Stimulated activated CD8-positive, alpha-beta memory T cell treated with anti-CD3 and anti-CD28 coated beads, Interleukin-2, amount 100 ng/mL, for 48 hours (primary cell): Measurements from ENCODE around the gene GNA15.

ENCODE experiments used
- DNase-seq, 2 donors: peaks; one replicate each; pipeline ENCODE4 v3.0.0-alpha.2; 2020; ENCODE audit warnings: low read depth in 2 of 2

GNA15 gene

DNA sequence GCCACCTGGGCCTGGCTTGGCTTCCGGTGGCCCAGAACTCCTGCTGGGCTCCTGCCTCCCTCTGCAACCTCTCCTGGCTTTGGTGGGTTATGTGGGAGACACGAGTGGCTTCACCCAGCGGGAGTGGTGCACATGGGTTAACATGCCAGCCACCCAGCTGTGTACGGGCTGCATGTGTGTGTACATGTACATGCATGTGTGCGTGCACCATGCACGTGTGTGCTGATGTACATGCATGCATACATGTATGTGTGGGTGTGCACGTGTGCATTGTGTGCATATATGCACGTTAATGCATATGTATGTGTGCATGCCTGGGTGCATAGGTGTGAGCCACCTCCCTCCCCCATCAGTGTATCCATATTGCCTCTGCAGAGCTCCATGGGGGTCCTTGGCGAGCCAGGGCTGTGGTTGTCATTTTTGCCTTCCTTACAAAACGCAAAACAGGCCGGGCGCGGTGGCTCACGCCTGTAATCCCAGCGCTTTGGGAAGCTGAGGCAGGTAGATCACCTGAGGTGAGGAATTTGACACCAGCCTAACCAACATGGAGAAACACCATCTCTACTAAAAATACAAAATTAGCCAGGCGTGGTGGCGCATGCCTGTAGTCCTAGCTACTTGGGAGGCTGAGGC, 29.2 kb upstream of the GNA15 start:
- no peak for DNase-seq

DNA sequence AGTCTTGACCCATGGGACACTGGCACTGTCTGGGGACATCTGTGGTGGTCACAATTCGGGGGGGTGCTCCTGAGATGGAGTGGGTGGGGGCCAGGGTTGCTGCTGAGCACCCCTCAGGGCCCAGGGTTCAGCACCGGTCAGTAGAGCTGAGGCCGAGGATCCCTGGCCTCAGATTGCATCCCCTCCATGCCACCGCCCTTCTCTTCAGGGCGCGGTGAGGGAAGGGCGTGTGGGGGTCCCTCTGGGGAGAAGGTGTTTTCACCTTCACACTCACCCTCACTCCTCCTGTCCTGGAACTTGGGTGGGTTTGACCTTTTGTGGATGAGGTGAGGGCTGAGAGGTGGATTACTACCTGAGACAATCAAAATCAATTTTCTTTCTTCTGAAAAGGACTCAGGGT, 28.2 kb upstream of the GNA15 start:
- DNase-seq = no peak

DNA sequence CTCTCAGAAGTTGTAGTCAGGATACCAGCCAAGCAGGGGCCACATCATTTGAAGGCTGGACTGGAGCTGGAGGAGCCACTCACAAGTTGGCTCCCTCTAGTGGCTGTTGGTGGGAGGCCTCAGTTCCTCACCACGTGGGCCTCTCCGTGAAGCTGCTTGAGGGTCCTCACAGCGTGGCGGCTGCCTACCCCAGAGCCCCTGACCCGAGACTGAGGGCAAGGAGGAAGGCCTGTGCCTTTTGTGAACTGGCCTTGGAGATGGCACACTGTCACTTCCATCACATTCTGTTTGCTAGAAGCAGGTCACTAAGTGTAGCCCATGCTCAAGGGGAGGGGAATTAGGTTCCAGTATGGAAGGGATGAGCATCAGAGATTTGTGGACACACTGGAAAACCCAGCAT, 27.1 kb upstream of the GNA15 start:
- DNase-seq = peak; percentile 49 to 59

DNA sequence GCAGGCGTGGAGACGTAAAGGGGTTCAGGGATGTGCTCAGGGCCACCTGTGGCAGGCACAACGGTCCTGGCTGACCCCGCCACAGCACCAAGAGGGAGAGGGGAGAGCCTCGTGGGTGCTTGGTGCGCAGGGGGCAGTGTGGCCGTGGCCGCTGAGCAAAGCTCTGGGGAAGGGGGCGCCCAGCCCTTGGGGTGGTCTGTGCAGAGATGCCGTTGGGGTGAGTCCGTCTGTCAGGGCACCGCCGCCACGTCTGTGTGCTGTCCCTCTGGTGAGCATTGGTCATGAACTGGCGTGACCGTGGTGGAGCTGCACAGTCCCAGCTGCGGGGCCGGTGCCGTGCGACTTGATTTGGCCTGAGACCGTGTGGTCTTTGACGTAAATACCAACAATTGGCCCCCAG, 26.3 kb upstream of the GNA15 start:
- no peak for DNase-seq

DNA sequence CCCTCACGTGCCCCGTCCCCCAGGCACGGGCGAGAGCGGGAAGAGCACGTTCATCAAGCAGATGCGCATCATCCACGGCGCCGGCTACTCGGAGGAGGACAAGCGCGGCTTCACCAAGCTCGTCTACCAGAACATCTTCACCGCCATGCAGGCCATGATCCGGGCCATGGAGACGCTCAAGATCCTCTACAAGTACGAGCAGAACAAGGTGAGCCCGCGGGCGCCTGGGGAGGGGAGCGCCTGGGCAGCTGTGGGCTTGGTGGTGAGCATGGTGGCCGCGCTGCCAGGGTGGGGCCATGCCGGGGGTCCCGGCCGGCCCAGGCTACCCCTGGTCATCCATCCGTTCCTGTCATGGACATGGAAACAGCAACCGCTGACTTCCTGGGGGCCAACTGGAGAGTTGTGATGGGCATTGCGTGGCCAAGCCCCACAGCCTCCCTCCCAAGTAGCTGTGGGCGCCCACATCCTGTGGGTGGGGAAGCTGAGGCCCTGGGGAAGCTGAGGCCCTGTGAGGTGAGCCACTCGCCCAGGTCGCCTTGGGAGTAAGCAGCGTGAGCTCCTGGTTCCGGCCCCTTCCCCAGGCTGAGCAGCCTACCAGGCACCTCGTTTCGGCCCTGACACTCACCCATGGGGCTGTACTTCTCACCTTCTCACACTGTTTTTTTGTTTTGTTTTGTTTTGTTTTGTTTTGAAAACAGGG, 25.6 kb upstream of the GNA15 start:
- DNase-seq = no peak

DNA sequence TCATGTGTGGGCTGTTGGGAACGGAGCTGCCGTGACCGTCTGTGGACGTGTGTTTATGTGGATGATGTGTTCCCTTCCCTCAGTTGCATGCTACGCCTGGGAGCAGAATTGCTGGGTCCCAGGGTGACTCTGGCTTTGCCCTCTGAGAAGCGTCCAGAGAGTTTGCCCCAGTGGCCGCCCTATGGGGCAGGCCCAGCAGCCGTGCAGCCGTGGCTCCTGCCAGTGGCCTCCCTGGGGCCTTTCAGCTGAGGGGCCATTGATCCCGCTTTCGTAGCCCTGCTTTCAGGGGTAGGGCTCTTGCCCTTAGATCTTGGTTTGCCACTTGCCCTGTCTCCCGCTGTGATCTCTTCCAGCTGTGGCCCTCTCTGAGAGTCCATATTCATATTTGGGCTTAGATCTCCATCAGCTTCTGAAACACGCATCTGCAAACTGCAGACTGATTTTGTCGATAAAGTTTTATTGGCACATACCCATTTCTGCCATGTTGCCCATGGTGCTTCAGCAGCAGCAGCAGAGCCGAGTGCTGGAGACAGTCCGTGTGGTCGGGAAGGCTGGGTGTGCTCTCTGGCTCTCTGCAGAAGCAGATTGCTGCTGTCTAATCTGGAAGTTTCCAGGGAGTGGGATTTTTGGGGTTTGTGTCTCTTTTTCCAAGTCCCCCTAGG, 24.1 kb upstream of the GNA15 start:
- DNase-seq = no peak

DNA sequence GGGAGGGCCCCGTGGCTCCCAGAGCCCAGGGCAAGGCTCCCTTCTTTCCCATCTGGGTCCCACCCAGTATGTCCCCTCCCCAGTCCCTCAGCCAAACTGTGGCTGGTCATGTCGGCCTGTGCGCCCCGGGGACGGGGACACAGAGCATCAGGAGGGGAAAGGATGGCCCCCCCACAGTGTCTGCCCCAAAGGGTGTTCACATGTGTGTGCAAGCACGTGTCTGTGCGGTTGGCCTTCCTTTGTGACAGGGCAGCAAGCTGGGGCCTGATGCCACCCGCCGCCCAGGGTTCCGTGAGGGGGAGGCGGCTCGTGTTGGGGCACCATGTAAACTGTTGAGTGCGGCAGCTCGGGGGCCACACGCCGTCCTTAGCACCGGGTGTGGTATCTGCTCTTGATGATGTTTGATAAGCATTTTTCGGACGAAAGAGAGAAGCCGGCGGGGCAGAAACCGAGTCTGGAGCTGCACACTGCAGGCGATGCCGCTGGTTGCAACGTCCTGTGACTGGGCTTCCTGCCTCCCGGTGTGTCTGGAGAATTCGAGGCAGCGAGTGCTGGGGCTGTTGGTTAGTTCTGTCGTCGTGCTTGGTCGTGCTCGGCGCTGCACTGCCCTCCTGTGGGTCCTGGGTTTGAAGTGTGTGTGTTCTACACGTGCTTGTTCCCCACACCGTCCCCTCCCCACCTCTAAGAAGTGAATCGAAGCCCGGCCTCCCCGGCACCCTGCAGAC, 23.3 kb upstream of the GNA15 start:
- no peak for DNase-seq

DNA sequence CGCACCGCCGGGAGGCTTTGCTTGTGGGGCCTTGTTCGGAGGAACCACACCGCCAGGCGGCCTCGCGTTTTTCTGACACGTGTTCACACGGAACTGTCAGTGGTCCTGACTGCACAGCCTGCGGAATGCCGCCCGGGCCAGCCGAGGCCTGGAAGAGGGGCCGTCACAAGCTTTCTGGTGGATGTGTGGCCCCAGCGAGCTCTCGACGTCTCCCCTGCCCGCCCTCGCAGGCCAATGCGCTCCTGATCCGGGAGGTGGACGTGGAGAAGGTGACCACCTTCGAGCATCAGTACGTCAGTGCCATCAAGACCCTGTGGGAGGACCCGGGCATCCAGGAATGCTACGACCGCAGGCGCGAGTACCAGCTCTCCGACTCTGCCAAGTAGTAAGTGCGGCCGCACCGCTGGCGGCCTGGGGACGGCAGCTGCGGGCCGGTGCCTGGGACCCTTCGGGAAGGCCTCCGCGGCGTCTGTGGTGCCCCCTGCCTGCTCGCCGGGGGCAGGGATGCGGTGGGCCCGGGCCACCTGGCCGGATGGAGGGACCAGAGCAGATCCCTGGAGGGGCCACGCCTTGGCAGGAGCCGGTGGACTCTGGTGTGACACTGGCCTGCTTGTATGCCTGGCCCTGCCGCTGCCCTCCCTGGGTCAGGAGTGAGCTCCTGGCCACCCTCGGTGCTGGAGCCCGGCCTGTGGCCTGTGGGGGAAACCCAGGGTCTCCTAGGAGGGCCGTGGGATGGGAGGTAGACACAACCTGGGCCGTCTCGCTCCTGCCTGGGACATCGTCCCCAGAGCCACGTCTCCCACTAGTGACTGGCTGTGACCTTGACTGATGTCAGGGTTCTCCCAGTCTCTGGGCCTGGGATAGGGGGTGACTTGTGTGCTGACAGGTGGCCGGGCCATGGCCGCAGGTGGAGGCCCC, 22.5 kb upstream of the GNA15 start:
- DNase-seq = no peak

DNA sequence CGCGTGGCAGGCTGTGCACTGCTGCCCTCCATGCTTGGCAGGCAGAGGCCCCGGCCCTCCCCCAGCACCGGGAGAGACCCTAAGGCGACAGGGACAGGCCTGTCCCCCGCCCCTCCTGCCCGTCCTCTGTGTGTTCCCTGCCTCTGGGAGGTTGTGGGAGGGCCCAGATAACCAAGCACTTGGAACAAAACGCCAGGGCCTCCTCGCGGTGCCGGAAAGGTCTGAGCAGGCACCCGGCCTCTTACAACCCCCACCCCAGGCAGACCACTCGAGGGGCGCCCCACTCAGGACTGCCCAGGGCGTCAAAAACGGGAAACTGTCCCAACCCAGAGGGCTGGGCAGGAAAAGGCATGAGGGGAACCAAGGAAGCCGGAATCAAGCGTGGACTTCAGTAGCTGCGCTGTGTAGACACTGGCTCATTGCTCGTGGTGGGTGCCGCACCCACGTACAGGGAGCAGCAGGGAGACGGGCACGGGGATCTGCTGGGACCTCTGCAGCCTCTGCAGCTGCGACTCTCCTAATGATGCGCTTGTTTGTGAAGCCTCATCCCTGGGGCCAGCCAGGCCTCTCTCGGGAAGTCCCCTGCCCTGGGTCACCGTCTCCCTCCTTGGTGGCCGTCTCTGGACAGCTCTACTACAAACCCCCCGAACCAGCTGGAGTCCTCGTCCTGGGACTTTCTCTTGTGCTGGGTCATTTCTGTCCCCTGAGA, 21.7 kb upstream of the GNA15 start:
- DNase-seq = no peak

DNA sequence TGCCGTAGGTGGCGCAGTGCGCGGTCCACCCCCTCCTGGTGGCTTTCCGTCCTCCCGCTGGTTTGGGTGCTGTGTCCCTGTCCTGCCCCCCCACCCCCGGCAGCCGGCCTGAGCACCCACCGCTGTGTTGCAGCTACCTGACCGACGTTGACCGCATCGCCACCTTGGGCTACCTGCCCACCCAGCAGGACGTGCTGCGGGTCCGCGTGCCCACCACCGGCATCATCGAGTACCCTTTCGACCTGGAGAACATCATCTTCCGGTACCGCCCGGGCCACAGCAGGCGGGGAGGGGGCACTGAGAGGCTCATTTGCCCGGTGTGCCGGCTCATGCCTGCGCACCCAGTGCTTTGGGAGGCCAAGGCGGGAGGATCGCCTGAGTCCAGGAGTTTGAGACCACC, 21.0 kb upstream of the GNA15 start:
- no peak for DNase-seq

DNA sequence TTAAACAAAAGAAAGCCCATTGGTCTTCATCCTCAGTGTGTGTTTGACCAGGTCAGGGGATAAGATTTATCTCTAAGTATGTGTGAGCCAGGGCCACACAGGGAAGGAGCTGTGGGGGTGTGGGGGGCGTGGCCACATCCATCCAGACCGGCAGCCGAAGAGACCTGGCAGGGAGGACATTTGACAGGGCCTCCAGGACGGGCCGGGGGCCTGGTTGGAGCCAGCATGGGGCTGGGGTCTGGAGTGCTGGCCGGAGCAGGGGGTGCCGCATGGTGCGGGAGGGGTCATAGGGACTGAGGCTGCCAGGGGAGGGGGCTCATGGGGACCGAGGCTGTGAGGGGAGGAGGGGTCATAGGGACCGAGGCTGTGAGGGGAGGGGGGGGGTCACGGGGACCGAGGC, 20.4 kb upstream of the GNA15 start:
- no peak for DNase-seq

DNA sequence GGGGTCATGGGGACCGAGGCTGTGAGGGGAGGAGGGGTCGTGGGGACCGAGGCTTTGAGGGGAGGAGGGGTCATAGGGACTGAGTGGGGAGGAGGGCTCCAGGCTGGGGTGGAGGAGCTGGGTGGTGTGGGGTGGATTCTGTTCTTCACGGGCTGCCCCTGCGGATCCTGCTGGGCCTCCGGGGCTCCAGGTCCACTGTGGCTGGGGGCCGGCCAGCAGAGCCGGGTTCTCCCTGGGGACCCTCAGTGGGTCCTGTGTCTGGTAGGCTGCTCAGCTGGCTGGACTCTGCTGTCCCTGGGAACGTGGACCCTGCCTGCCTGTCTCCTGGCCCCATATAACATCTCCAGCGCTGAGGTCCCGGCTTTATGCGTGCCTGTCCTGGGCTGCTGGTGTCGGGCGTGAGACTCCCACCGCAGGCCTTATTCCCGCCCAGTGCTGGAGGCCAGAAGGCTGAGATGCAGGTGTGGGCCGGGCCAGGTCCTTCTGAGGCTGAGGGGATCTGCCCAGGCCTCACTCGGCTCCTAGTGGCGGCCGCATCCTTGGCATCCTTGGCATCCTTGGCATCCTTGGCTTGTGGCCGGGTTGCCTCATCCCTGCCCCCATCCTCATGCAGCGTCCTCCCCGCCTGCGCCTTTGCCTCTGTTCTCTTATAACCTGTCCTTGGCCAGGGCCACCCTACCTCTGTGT, 19.8 kb upstream of the GNA15 start:
- no peak for DNase-seq

DNA sequence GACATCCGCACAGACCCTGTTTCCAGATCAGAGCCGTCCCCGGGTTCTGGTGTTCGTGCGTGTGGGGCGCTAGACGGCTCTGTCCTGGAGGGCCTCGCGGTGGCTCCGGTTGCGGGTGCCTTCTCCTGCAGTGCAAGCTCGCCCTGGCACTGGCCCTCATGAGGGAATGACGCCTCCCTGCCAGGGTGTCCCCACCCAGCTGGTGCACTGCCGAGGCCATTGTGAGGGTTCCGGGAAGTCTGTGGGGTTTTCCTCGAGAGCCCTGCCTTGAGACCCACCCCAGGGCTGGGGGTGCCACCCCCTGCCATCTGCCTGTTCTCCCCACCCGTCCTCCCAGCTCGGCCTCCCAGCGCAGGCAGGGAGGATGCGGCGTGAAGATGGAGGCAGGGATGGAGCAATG, 19.2 kb upstream of the GNA15 start:
- DNase-seq = no peak

DNA sequence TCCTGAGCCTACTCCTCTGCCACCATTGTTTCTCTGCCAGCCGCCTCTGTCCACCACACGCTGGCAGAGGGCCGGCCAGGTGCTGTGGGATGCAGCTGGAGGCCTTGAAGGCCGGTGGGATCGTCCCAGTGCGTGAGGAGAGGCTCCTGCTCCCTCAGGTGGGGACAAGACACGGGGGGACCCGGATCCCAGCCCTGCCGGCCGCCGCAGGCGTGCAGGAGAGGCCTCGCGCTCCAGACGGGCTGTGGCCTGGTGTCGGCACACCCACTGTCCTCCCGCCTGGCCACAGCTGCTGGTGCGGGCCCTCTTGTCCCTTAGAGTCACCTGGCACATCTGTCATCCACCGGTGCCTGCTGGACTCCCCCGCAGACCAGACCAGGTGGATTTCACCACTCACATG, 18.1 kb upstream of the GNA15 start:
- DNase-seq = no peak

DNA sequence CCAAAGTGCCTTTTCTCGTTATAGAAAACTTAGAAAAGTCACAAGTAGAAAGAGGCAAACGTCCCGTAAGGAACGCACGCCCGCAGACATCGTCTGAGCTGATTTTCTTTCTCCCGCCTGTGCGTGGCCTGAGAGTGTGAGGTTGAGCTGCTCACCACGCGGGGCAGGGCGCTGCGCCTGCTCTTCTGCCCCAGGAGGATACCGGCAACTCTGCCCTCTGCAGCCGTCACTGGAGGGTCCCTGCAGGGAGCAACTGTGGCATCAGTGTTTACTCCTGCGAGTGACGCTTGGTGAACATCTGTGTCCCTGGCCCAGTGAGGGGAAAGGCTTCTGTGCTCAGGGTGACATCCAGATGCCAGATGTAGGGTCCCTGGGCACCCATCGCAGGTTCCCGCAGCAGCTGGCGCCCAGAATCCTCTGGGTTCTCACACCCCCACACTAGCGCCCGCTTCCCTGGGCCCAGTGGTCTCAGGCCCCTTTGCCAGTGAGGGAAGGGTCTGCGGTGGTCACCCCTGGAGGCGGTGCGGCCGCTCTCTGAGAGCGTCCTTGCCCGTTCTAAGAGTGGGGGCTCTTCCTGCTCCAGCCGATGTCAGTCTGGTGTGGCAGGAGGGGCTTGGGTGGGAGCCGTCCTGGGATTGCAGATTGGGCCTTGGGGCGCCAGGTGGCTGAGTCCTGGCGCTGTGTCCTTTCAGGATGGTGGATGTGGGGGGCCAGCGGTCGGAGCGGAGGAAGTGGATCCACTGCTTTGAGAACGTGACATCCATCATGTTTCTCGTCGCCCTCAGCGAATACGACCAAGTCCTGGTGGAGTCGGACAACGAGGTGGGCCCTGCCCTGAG, 17.4 kb upstream of the GNA15 start:
- DNase-seq = no peak

DNA sequence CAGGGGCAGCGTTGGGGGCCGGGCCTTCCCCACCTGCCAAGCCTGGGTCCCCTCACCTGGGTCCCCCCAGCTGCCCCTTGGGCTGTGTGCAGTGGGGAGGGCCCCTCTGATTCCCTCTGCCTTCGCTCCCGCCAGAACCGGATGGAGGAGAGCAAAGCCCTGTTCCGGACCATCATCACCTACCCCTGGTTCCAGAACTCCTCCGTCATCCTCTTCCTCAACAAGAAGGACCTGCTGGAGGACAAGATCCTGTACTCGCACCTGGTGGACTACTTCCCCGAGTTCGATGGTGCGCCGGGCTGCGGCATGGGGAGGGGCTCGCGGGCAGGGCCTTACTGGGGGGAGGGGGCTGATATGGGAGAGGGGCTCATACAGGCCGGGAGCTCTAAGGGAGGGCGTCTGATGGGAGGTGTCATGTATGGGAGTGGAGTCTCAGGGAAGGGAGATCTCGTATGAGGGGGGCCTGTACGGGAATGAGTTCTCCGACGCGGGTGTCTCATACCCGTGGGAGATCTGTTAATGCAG, 16.7 kb upstream of the GNA15 start:
- DNase-seq = no peak

DNA sequence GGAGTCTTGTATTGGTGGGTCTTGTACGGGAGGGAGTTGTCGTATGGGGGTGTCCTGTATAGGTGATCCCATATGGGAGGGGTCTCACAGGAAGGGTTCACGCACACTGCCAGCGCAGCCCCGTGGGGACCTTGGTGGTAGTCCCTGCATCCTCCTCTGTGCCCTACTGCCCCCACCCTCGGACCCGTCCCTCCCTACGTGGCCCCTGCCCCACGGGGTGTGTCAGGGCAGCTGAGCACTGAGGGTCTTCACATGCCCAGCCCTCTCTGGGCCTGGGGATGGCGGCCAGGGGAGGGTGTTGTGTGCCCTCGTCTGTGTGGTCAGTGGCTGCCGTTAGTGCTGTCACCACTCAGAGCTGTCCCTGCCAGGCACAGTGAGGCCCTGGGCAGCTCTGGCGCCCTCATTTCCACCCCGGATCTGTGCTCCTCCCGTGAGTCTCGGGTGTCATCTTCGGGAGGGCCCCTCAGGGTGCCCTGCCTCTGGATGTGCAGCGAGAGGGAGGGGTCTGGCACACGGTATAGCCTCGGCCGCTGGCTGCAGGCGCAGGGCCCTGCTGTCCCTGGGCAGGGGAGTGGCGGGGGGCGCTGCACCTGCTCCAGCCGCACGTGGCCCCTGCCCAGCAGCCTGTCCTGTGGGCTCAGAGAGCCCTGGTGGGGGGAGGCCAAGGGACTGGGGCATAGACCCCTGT, 16.0 kb upstream of the GNA15 start:
- no peak for DNase-seq

DNA sequence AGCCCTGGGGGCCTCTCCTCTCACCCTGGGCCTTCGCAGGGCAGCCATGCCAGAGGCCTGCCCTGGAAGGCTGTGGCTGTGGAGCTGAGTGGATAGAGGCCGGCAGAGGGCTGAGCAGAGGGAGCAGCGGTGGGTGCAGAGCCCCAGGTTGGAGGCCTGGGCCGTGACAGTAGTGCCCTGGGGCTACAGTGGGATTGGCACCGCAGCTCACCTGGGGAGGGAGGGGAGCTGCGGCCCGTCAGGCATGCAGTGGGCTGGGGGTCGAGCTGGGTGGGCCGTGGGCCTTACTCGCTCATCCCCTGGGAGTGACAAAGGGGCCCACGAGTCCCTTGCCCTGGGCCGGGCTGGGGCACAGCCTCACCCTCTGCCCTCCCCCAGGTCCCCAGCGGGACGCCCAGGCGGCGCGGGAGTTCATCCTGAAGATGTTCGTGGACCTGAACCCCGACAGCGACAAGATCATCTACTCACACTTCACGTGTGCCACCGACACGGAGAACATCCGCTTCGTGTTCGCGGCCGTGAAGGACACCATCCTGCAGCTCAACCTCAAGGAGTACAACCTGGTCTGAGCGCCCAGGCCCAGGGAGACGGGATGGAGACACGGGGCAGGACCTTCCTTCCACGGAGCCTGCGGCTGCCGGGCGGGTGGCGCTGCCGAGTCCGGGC, 15.1 kb upstream of the GNA15 start:
- no peak for DNase-seq
